GM18517 (cell line): Measurements from ENCODE around the gene MYH7.
"Not testable (repeated sequence)": the region's sequence is repeated elsewhere in the genome, so short reads cannot be mapped to it uniquely, and the experiment has no call there.

Experiments
- ATAC-seq: cut with Tn5 transposase; IDR thresholded peaks from one replicate; pipeline ENCODE4 v1.9.1; 2021; ENCODE audit warnings: mild to moderate bottlenecking, moderate library complexity; ENCODE audit not compliant: unreplicated experiment

MYH7 gene

GRCh38 chr14:23431486-23431885, 4.0 kb downstream of the MYH7 start:
- ATAC-seq = no peak

- no peak for ATAC-seq
Measured at GRCh38 chr14:23430723-23431085, 4.8 kb downstream of the MYH7 start.

- no peak for ATAC-seq
Measured at GRCh38 chr14:23430016-23430722, 5.3 kb downstream of the MYH7 start.

DNA sequence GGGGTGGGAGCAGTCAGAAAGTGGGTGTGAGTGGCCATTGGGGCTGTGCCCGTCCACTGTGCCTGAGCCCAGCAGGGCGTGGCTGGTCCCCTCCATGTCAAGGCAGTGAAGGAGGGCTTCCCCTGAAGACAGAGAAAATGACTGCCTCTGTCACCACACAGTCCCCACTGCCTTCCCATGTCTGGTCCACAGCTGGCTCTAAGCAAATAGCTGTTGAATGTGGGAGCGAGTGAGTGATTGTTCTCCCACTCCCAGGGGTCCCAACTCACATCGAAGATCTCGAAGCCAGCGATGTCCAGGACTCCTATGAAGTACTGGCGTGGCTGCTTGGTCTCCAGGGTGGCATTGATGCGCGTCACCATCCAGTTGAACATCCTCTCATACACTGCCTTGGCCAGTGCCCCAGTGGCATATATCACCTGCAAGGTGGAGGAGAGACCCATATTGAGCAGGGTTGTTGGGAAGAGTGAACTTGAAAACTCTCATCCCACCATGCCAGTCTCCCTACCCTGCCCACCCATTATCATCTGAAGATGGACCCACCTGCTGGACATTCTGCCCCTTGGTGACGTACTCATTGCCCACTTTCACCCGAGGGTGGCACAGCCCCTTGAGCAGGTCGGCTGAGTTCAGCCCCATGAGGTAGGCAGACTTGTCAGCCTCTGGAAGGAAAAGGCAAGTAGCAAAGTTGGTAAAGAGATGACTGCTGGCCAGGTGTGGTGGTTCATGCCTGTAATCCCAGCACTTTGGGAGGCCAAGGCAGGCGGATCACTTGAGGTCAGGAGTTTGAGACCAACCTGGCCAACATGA, 6.6 kb downstream of the MYH7 start:
- ATAC-seq = no peak

DNA sequence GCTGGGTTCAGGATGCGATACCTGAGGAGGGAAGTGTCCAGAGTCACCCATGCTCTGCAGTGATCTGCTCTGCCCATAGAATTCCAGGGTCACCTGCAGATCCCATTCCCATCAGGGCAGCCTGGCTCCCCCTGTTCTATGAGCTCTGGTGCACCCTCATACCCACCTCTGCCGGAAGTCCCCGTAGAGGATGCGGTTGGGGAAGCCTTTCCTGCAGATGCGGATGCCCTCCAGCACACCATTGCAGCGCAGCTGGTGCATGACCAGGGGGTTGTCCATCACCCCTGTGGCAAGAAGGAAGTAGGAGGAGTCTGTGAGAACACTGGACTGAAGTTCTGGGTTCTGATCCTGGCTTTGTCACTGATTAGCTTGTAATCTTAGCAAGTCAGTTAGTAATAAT, 9.7 kb downstream of the MYH7 start:
- not testable (repeated sequence) for ATAC-seq

DNA sequence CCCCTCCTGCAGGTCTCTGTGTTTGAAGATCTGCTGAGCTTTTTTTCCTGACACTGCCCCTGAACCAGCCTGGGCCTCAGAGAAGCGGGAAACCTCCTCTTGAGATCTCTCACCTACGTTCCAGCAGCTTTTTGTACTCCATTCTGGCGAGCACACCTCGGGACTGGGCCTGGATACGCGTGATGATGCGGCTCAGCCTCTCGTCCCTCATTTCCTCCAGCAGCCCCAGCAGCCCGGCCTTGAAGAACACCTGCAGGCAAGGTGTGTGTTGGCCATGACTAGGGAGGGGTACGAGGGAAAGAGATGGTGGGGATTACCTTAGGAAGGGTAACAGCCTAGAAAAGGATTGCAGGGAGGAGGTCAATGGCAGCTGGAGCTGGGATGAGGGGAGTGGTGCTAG, 10.3 kb downstream of the MYH7 start:
- ATAC-seq = no peak

GRCh38 chr14:23423657-23424056, 11.8 kb downstream of the MYH7 start:
- ATAC-seq = no peak

DNA sequence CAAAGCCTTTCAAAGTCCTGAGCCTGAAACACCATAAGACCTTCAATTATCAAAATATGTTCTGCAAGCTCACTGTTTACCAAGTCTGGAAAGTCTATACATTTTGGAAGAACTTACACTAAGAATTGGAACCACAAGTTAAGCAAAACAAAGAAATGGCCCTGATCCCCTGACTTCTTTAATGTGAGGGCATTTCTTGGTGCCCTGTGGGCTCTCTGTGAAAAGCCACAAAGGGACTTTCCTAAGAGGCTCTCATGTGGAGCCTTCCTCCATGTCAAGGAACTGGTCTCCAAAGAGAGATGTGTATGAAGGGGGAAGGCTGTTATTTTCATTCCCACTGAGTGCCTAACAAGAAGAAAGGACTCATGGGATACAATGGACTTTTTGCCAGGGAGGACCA, 13.9 kb downstream of the MYH7 start:
- no peak for ATAC-seq

DNA sequence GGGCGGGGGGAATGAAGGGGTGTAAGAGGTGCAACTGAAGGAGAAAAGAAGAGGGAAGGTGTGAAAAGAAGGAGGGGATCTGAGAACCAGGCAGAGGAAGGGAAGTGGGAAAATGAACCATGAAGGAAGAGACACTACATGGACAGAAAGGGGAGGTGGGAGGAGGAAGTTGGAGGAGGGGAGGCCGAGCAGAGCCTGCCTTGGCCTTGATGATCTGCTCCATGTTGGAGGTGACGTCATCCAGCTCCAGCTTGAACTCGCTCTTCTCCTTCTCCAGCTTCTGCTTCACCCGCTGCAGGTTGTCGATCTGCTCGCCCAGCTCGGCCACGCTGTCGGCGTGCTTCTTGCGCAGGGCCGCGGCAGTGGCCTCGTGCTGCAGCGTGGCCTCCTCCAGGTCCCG, 15.8 kb downstream of the MYH7 start:
- not testable (repeated sequence) for ATAC-seq

GRCh38 chr14:23418021-23418420, 17.4 kb downstream of the MYH7 start:
- ATAC-seq = no peak

- ATAC-seq = not testable (repeated sequence)
Measured at GRCh38 chr14:23417269-23417668, 18.2 kb downstream of the MYH7 start.

DNA sequence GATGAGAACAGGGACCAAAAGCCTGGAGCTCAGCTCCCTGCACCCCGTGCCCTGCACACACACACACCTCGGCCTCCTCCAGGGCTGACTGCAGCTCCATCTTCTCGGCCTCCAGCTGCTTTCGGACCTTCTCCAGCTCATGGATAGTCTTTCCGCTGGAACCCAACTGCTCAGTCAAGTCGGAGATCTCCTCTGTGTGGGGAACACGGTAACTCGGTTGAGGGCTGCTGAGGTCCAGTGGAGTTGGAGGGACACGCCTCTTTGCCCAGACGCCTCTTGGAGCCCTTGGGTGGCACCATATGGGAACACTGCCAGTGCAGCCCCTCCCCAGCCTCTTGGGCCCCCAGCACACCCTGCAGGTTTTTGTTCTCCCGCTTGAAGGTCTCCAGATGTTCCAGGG, 18.7 kb downstream of the MYH7 start:
- ATAC-seq = no peak

- ATAC-seq = no peak
Measured at GRCh38 chr14:23415821-23416778, 19.4 kb downstream of the MYH7 start.

- ATAC-seq = no peak
Measured at GRCh38 chr14:23414906-23415820, 20.3 kb downstream of the MYH7 start.

DNA sequence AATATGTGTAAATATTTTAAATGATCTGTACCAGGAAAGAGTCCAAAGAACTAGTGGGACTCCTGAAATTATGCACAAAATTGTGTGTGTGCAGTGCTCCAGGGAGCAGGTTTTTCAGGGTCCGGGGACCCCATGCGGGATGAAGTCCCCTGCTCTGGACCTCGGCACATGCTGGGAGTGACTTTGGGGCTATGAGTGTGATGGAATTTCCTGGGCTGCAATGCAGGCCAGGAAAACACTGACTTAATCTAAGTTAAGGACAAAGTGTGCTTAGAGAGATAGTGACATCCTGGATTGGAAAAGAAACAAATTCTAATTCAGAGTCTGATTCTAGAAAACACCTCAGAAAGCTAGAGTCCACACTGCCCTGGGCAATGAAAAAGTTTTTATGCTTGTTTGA, 21.2 kb downstream of the MYH7 start:
- ATAC-seq = no peak

DNA sequence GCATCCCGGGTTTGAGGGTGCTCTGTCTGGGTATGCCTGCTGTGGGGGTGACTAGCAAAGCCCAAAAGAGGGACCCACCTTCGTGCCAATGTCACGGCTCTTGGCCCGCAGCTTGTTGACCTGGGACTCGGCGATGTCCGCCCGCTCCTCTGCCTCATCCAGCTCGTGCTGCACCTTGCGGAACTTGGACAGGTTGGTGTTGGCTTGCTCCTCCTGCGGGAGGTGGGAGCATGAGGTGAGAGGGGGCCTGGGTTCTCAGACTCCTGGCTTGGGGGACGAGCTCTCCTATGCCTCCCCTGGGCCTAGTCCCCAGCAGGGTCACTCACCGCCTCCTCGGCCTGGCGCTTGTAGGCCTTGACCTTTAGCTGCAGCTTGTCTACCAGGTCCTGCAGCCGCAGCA, 21.8 kb downstream of the MYH7 start:
- ATAC-seq = no peak

GRCh38 chr14:23411563-23412525, 23.6 kb downstream of the MYH7 start:
- ATAC-seq = no peak

GRCh38 chr14:23409966-23410635, 25.4 kb downstream of the MYH7 start:
- no peak for ATAC-seq

- ATAC-seq = no peak
Measured at GRCh38 chr14:23409475-23409874, 26.0 kb downstream of the MYH7 start.
